Measurements from ENCODE around the gene IRF2.

The IRF2 gene

GRCh38 chr4:184450743-184451535 is 23.4 kb downstream of the IRF2 start:
- no peak for DNase-seq (ENCODE audit: low read depth in 2 of 2)

- peak in 1 of 2 experiments; percentile 59 for DNase-seq (ENCODE audit: low read depth in 2 of 2)
Observed at GRCh38 chr4:184450045-184450444, 24.3 kb downstream of the IRF2 start.

DNA sequence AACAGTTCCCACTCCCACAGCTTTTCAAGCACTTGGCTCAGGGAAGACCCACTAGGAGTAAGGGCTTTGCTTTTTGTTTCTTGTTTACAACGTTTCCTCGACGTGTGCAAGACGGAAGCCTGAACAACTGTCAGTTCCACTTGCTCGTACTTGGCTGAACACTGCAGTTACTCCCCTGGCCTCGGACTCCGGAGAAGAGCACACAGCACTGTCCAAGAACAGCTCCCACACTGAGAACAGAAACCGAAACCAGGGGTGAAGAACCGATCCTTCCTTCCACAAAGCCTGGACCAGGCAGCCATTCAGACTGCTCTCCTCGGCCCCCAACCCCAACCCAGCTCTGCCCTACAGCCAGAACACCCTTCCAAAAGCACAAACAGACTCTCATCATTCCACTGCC is 25.5 kb downstream of the IRF2 start:
- no peak for DNase-seq (ENCODE audit: low read depth in 2 of 2)

- DNase-seq (ENCODE audit: low read depth in 2 of 2): no peak
Observed at GRCh38 chr4:184448141-184448540, 26.2 kb downstream of the IRF2 start.

- DNase-seq (ENCODE audit: low read depth in 2 of 2): no peak
Observed at GRCh38 chr4:184447664-184448063, 26.7 kb downstream of the IRF2 start.

GRCh38 chr4:184446132-184446658 is 28.2 kb downstream of the IRF2 start:
- no peak for DNase-seq (ENCODE audit: low read depth in 2 of 2)

- DNase-seq (ENCODE audit: low read depth in 2 of 2): no peak
Observed at GRCh38 chr4:184444953-184445309, 29.4 kb downstream of the IRF2 start.

DNA sequence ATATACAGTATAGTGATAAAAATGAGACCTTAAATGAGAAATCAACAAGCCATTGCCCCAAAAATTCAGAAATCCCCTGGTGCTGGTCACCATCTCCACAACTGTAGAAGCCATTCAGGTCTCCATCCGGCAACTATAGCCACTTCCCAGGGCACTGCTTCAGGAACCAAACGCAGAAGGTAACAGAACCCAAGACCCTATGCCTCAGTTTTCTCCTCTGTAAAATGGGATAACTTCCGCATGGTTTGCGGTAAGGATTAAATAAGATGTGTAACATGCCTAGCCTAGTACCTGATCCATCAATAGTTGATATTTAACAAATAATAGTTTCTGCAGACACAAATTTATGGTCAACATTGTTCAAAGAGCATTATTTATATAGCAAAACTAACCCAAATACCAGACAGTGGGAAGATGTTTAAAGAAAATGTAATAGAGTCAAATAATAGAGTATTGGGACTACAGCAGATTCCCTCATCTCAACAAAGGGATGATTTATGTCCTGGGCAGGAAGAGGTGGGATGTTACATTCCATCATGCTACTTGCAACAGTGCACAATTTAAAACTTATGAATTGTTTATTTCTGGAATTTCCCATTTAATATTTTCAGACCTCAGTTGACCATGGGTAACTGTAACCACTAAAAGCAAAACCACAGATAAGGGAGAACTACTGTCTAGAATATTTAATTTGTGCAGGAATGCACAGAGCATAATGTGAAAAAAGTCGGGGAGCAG is 30.0 kb downstream of the IRF2 start:
- peak; percentile 59 to 67 for DNase-seq (ENCODE audit: low read depth in 2 of 2)

DNA sequence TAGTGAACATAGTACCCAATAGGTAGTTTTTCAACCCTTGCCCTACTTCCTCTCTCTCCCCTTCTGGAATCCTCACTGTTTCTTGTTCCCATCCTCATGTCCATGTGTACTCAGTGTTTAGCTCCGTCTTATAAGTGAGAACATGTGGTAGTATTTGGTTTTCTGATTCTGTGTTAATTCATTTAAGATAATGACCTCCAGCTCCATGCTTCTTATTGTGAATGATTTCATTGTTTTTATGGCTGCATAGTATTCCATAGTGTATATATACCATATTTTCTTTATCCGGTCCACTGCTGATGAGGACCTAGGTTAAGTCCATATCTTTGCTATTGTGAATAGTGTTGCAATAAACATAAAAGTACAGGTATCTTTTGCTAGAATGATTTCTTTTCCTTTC is 31.0 kb downstream of the IRF2 start:
- no peak for DNase-seq (ENCODE audit: low read depth in 2 of 2)

- no peak for DNase-seq (ENCODE audit: low read depth in 2 of 2)
Observed at GRCh38 chr4:184442314-184442635, 32.1 kb downstream of the IRF2 start.

DNA sequence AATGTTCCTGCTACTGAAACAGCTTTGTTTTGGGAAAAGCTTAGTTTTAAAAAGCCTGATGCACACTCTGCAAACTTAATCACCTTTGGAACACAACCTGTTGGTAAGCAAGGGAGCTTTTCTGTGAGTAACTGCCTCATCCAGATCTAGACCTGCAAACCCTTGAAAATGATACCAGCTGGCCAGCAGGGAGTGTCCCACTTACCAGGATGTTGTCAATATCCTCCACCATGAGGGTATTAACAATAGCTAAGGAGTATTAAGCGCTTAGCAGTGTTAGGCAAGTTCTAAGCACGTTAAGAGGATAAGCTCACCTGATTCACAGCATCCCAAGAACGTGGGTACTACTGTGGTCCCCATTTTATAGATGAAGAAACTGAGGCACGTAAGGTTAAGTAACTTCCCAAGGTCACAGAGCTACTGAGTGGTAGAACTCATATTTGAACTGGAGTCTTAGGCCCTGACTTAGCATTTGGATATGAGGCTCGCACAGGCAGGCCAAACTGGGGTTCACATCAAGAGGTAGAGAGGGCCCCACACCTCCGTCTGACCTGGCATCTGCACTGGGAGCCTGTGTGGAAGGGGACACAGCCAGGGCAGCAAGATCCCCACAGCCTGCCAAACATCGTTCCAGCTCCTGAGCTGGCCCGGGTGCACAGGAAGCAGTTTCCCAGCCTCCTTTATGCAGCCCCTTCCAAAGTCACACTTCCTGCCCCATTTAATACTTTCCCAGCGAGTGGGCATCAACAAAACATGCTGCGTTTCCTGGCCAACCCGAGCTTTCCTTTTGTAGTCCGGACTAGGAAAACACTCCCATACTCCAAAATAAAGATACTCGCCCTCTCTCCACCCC is 32.7 kb downstream of the IRF2 start:
- DNase-seq (ENCODE audit: low read depth in 2 of 2): no peak

GRCh38 chr4:184440595-184441358 is 33.6 kb downstream of the IRF2 start:
- DNase-seq (ENCODE audit: low read depth in 2 of 2): no peak

DNA sequence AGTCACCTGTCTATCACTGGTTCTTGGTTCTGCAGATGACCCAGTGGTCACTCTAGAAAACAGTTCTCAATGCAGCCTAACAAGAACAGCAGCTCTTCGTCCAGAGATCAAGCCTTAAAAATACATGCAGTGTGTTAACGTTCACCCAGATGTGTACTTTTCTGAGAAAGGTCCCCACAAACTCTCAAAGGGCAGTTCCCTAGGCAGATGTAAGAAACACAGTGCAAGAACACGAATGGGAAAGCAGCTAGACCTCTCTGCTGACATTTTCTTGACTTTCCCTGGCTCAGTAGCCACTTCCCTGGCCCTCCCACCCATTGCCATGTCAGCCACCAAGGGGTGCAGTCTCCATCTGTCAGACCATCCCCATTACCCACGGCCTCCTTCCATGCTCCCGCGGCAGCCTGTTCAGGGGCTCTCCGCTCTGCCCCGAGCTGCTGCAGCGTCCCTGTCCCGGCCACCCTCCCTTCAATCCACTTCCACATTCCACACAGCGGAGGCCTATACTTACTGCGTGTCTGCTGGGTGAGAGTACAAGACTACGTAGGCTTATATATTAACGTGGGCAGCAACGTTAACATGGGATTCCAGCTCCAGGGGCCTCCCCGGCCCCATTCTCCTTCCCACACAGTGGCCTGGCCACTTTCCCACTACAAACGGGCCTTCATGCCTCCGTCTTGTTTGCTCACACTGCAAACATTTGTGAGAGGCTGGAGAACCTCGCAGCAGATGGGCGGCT is 34.3 kb downstream of the IRF2 start:
- peak in 1 of 2 experiments; percentile 36 for DNase-seq (ENCODE audit: low read depth in 2 of 2)

DNA sequence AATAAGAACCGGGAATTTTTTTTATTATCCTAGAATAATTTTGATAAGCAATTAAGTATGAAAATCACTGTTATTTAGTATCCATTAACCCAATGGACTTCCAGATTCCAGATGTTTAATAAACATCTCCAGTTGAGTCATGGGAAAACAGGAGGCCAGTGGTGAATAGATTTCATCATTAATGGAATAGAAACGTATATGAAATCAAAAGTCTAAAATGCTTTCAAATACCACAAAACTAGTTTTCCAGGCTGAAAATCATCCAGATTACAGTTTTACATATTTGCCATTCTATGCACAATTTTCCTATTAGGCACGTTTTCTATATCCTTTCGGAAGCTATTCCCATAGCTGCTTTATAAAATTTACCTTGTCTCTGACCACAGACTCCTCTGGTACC is 35.0 kb downstream of the IRF2 start:
- DNase-seq (ENCODE audit: low read depth in 2 of 2): no peak

DNA sequence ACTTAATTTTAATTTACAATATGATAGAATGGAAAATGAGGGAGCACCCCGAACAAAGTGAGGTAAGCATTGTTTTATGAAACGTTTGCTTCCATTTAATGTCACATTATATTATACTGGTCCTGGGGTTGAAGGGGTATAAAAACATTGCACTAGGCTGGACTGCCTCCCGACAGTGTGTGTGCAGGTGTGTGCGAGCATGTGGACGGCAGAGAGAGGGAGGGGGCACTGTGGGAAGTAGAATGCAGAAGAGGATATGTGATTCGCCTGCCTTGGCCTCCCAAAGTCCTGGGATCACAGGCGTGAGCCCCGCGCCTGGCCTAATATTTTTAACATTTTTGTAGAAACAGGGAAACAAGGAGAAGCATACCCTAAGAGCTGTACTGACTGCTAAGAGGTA is 36.0 kb downstream of the IRF2 start:
- no peak for DNase-seq (ENCODE audit: low read depth in 2 of 2)

GRCh38 chr4:184437565-184438265 is 36.6 kb downstream of the IRF2 start:
- DNase-seq (ENCODE audit: low read depth in 2 of 2): no peak

DNA sequence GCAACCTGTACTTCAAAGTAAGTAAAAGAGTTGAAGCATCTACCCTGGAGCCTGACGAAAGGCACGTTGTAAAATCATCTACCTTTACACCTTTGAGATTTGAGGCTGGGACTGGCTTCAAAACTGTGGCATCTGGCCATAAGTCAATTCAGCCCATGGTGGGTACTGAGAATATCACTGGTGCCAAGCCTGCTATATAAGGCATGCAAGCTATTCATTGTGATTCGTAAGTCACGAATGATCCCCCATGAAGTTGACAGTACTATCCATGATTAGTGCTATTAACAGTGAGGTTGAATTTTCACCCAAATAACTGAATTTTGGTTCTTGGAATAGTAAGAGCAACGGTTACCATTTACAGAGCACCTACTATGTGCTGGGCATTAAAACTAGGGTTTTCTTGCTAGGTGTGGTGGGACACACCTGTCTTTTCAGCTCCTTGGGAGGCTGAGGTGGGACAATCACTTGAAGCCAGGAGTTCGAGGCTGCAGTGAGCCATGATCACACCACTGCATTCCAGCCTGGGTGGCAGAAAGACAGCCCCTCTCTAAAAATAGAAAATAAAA is 39.8 kb downstream of the IRF2 start:
- no peak for DNase-seq (ENCODE audit: low read depth in 2 of 2)

DNA sequence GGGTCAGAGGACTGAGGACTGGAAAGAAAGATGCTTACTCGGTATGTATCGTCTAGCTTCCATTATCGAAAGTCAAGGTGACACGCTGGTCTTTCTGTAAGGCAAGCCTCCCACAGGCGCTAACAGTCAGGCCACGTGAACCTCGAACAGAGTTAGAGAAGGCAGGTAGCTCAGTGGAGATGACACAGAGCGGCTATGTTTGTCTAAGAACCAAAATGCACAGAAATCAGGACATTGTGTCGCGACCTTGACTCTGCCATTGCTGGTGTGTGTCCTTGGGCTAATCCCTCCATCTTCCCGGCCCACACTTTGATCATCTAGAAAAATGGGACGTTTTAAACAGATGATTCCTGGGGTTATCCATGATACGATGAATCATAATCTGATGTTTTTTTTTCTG is 40.3 kb downstream of the IRF2 start:
- DNase-seq (ENCODE audit: low read depth in 2 of 2): no peak

DNA sequence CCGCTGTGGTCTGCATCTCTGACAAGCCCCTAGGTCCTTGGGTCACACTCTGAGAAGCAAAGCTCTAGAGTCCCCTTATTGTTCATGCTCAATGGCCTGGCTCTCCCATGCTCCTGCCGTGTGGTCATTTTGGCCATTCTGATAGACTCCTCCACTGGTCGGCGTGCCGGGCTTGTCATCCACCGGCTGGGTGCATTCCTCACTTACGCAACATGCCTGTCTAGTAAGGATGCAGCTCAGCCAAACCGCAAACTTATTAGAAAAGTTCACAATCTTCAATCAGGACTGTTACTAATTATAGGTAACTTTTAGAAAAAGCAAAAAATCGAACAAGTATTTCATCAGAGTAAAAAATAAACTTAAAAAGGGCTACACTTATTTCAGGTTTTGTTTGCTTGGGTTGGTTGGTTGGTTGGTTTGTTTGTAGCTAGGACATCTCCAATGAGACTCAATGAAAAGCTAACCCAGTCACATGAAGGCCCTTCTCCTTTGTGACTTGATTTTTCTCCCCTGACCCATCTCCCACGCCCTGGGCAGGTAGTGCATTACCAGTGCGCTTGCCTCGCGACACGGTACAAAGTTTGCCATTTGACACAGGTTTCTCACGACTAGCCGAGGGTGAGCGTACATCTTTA is 41.0 kb downstream of the IRF2 start:
- no peak for DNase-seq (ENCODE audit: low read depth in 2 of 2)

Data from fibroblast of skin of left biceps (primary cell).